Spinal cord (tissue), 10 donors: ENCODE results near the gene SERPING1. TPM values are rescaled to one million over a fixed set of nuclear protein-coding genes. Genes with fewer than 3 reads are reported as not detected.

Source experiments
- DNase-seq, 6 donors: peaks; one replicate each; pipeline versions ENCODE4 v3.0.0 to v3.0.0-alpha.2; 2013 to 2015; ENCODE audit warnings: low spot score in 6 of 6, low read depth in 4 of 6
- H3K27ac ChIP-seq: one replicate; pipeline ENCODE4 v1.5.1; 2013; ENCODE audit warnings: low read depth, low read length, control low read depth
- H3K27me3 ChIP-seq: one replicate; pipeline ENCODE4 v1.6.1; 2013; ENCODE audit warnings: low read length; ENCODE audit not compliant: control insufficient read depth, insufficient read depth
- H3K36me3 ChIP-seq: one replicate; pipeline ENCODE4 v1.6.1; 2013; ENCODE audit warnings: low read length; ENCODE audit not compliant: control insufficient read depth, insufficient read depth
- H3K4me1 ChIP-seq: one replicate; pipeline ENCODE4 v1.6.1; 2013; ENCODE audit warnings: low read length; ENCODE audit not compliant: control insufficient read depth, insufficient read depth
- H3K4me3 ChIP-seq: one replicate; pipeline ENCODE4 v1.5.1; 2013; ENCODE audit warnings: low read depth, low read length, control low read depth
- H3K9me3 ChIP-seq: one replicate; pipeline ENCODE4 v1.6.1; 2013; ENCODE audit warnings: low read length; ENCODE audit not compliant: control insufficient read depth, insufficient read depth
- WGBS: methylation state at CpG from one replicate; pipeline ENCODE4 v1.1.5; 2013; ENCODE audit warnings: missing lambda C conversion rate; ENCODE audit not compliant: insufficient coverage; 5-methylcytosine and 5-hydroxymethylcytosine counted together
- polyA plus RNA-seq, 2 donors: library from polyadenylated mRNA; unstranded; fragments of 120-200 nt; gene quantifications; one replicate each; pipeline ENCODE4 v1.2.1, GENCODE V29; 2013; ENCODE audit not compliant: insufficient read length in 2 of 2
- total RNA-seq, 2 donors: library from RNA; depleted of rRNA in 1 of 2; stranded (reverse); fragments of 120-200 nt in 1 of 2; fragments of >200 nt in 1 of 2; gene quantifications; one replicate each; pipeline versions ENCODE4 v1.2.3 to v1.2.4, GENCODE V29; 2013 to 2014
- donor health status: healthy.

Gene SERPING1
- total and polyA plus RNA-seq, 4 donors: 35.7 to 131 (median 87.8) TPM

DNA sequence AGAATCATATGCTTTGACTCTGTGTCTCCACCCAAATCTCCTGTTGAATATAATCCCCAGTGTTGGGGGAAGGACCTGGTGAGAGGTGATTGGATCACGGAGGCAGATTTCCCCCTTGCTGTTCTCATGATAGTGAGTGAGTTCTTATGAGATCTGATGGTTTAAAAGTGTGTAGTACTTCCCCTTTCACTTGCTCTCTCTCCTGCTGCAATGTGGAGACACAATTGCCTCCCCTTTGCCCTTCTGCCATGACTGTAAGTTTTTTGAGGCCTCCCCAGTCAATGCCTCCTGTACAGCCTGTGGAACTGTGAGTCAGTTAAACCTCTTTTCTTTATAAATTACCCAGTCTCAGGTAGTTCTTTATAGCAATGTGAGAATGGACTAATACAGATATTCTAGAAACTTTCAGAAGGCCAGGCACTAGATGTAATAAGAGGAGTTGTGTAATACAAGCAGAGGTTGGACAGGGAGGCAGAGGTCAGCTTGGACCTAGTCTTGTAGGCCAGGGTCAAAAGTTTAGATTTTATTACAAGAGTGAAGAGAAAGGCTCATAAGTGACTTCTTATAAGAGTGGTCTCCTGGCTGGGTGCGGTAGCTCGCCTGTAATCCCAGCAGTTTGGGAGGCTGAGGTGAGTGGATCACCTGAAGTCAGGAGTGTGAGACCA is 9.3 kb upstream of the SERPING1 start:
- 80% methylated on average over 1 of the region's 3 CpGs for WGBS
- H3K9me3 ChIP-seq: no peaks in the 10 kb centered on the region
- no peaks in the 10 kb centered on the region for H3K4me1 ChIP-seq
- no peak overlapping the region for H3K4me3 ChIP-seq
- H3K27ac ChIP-seq: no peak overlapping the region
- H3K27me3 ChIP-seq: no peaks in the 10 kb centered on the region
- DNase-seq: no peak
- H3K36me3 ChIP-seq: no peaks in the 10 kb centered on the region

DNA sequence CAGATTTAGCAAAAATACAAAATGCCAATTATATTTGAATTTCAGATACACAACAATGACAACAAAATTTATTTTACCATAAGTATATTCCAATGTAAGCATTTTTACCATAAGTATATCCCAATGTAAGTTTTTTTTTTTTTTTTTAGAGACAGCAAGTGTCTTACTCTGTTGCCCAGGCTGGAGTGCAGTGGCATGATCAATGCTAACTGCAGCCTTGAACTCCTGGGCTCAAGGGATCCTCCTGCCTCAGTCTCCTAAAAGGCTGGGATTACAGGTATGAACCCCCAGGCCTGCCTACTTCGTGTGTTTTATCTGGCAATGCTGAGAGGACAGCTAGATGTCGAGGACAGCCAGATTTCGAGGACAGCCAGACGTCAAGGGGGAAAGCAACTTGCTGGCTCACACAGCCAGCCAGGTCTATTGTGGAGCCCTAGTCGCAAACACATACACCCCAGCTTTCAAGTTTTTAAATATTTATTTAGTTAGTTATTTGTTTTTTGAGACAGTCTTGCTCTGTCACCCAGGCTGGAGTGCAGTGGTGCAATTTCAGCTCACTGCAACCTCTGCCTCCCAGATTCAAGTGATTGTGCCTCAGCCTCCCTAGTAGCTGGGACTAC is 1.1 kb upstream of the SERPING1 start:
- no peaks in the 10 kb centered on the region for H3K27me3 ChIP-seq
- 69% methylated on average over 4 of the region's 5 CpGs for WGBS
- H3K4me3 ChIP-seq: no peak overlapping the region
- no peaks in the 10 kb centered on the region for H3K36me3 ChIP-seq
- H3K9me3 ChIP-seq: no peaks in the 10 kb centered on the region
- H3K27ac ChIP-seq: no peak overlapping the region
- H3K4me1 ChIP-seq: peaks cover 16% of the 10 kb centered on the region
- DNase-seq: no peak

DNA sequence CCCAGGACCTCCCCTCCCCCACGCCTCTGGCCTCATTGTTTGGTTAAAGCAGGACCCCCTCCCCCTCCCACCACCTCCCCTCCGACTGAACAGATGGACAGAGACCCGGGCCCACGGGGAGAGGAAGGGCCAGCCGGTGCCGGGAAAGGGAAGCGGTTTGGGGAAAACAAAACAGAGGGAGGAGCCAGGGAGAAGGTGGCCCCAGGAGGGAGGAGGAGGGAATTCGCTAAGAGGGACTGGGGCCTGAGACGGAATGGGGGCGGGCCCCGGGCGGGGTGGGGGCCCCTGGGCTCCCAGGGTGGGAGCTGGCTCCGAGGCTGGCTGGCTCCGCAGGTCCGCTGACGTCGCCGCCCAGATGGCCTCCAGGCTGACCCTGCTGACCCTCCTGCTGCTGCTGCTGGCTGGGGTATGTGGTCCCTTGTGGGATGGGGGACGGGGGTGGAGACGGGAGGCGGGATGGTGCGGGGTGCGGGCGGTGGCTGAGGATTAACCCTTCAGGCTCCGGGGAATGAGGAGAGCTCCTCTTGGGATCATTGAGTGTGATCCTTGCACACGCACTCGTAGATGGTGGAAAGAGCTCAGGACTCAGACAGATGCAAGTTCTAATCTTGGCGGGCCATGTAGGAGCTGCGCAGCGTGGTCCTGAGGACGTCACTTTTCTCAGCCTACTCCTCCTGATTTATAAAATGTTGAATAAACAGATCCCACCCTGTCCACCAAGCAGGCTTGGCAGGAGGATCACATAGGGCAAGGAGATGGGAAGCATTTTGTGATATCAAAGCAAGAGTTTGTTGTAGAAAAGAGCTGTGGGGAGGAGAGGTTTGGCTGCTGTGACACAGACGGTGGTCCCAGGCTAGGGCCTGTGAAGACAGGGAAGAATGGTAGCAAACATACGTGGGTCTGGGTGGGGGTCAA is 688 bp downstream of the SERPING1 start:
- no peaks in the 10 kb centered on the region for H3K27me3 ChIP-seq
- H3K27ac ChIP-seq: peak overlapping the region; percentile 33
- WGBS: 3% methylated on average over 30 of the region's 33 CpGs
- H3K4me3 ChIP-seq: peak overlapping the region; percentile 54
- H3K9me3 ChIP-seq: no peaks in the 10 kb centered on the region
- peaks cover 16% of the 10 kb centered on the region for H3K4me1 ChIP-seq
- peak in 3 of 6 donors; percentile 43 to 89 (median 75) for DNase-seq
- H3K36me3 ChIP-seq: no peaks in the 10 kb centered on the region

DNA sequence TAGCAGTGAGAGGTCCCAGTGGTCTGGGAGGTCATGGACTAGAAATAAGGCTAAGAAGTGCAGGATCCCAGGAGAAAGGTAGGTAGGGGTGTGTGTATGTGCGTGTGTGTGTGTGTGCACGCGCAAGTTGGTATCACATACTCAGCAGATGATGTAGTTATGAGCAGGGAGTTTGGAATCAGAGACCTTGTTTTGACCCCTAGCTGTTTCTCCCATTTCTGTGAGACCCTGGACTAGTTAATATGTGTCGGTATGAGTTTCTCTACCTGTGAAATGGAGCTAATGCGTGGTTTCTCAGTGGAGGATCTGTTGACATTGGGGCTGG is 1.3 kb downstream of the SERPING1 start:
- peak overlapping the region; percentile 33 for H3K27ac ChIP-seq
- H3K27me3 ChIP-seq: no peaks in the 10 kb centered on the region
- no peaks in the 10 kb centered on the region for H3K9me3 ChIP-seq
- peak in 1 of 6 donors; percentile 35 for DNase-seq
- 53% methylated on average over 5 of the region's 5 CpGs for WGBS
- peak overlapping the region; percentile 54 for H3K4me3 ChIP-seq
- no peaks in the 10 kb centered on the region for H3K36me3 ChIP-seq
- H3K4me1 ChIP-seq: peaks cover 16% of the 10 kb centered on the region

DNA sequence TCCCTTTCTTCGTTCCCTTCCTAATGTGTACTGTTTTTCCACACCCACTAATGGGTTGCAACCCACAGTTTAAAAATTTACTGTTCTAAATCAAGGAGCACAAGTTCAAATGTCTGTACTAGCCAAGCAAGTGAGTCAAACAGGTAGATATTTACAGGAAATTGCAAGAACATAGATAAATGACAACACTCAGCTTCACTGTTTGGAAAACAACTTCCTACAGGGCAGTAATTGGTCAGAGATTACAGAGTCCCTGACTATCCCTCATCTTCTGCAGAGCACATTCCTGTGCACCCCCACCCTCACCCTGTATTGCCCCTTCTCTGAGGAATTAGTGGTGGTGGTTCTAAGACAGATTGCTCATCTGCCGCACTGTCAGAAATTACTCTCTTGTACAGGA is 1.9 kb downstream of the SERPING1 start:
- 13% methylated on average over 1 of the region's 2 CpGs for WGBS
- Histone ChIP-seq H3K27me3 (no peaks in the 10 kb centered on the region), H3K36me3 (no peaks in the 10 kb centered on the region), H3K4me1 (peaks cover 16% of the 10 kb centered on the region), H3K4me3 (no peak overlapping the region), H3K27ac (no peak overlapping the region), H3K9me3 (no peaks in the 10 kb centered on the region)
- DNase-seq: no peak

DNA sequence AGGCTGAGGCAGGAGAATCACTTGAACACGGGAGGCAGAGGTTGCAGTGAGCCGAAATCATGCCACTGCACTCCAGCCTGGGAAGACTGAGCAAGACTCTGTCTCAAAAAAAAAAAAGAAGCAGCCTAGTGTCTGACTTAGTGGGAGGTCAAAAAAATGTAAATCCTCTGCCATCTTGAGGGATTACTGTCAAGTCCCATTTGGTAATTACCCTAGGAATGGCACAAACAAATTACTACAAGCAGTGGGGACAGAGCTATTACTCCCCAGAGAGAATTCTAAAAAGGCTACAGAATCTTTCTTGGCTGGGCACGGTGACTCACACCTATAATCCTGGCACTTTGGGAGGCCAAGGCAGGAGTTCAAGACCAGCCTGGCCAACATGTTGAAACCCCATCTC is 3.8 kb downstream of the SERPING1 start:
- H3K36me3 ChIP-seq: peaks cover 2% of the 10 kb centered on the region
- WGBS: 73% methylated on average over 3 of the region's 3 CpGs
- H3K27ac ChIP-seq: no peak overlapping the region
- H3K27me3 ChIP-seq: no peaks in the 10 kb centered on the region
- peaks cover 15% of the 10 kb centered on the region for H3K4me1 ChIP-seq
- no peaks in the 10 kb centered on the region for H3K9me3 ChIP-seq
- DNase-seq: no peak
- H3K4me3 ChIP-seq: no peak overlapping the region

DNA sequence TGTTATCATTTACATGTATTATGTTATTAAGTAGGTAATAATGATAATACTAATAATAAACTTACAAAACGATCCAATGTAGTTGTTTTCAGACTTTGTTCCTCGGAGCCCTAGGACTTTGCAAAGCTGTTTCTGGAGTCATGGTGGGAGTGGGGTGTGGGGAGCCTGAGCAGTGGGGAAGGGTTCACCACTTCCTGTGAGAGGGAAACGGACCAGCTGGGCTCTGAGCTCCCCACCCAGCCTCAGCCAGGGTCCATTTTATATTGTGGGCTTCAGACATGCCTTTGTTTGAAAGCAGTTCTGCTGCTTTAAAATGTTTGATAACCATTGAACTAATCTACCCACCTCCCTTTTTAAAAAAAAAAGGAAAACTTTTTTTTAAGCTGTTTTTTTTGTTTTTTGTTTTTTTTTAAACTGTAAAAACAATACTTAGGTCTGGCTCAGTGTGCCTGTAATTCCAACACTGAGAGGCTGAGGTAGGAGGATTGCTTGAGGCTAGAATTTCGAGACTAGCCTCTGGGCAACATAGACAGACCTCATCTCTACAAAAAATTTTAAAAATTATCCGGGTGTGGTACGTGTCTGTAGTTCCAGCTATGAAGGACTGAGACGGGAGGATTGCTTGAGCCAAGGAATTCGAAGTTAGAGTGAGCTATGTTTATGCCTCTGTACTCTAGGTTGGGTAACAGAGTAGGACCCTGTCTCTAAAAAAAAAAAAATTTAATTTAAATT is 7.0 kb downstream of the SERPING1 start:
- no peaks in the 10 kb centered on the region for H3K9me3 ChIP-seq
- H3K4me1 ChIP-seq: no peaks in the 10 kb centered on the region
- H3K27ac ChIP-seq: no peak overlapping the region
- WGBS: no CpG with 5 or more reads among the region's 8 CpGs
- no peak overlapping the region for H3K4me3 ChIP-seq
- no peaks in the 10 kb centered on the region for H3K27me3 ChIP-seq
- no peak for DNase-seq
- H3K36me3 ChIP-seq: peaks cover 2% of the 10 kb centered on the region

DNA sequence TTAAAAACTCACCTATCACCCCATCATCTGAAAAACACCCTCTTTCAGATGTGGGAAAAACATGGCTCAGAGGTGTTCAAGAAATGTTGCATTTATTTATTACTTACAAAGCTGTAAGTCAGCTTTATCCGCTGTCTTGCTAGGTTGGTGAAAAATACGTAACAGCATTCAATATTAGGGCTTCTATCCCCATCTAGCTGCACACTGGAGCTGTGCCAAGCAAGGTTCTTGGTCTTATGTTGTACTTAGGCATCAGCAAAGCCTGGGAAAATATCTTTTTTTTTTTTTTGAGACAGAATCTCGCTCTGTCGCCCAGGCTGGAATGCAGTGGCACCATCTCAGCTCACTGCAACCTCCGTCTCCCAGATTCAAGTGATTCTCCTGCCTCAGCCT is 7.5 kb downstream of the SERPING1 start:
- no peak overlapping the region for H3K27ac ChIP-seq
- no peak overlapping the region for H3K4me3 ChIP-seq
- no peaks in the 10 kb centered on the region for H3K9me3 ChIP-seq
- no peaks in the 10 kb centered on the region for H3K27me3 ChIP-seq
- peak in 1 of 6 donors; percentile 7 for DNase-seq
- H3K36me3 ChIP-seq: peaks cover 2% of the 10 kb centered on the region
- H3K4me1 ChIP-seq: no peaks in the 10 kb centered on the region
- 94% methylated on average over 3 of the region's 5 CpGs for WGBS

DNA sequence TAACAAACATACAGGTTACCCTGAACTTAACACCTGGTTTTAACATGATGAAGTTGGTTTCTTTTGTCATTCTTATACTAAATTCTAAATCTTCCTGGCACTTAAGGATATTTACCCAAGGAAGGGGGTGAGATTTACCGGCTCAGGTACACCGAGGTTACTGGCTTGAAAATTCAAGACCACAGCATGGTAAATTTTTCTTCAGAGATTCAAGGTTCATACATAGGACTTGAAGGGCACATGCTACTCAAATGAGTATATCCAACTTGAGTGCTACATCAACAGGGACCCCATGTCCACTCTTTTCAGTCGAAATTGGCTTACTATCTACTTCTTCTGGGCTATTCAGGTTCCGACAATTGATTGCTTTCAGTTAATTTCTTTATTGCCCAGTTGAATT is 12.7 kb downstream of the SERPING1 start:
- WGBS: 61% methylated on average over 2 of the region's 4 CpGs
- peaks cover 7% of the 10 kb centered on the region for H3K36me3 ChIP-seq

More for the DNA sequence above, 12.7 kb downstream of the SERPING1 start:
- Histone ChIP-seq H3K27me3 (no peaks in the 10 kb centered on the region), H3K4me1 (no peaks in the 10 kb centered on the region), H3K9me3 (no peaks in the 10 kb centered on the region), H3K4me3 (no peak overlapping the region), H3K27ac (no peak overlapping the region)
- DNase-seq: no peak
